Left lung (tissue), 10 donors: ENCODE data around the gene TMEM181. TPM values are rescaled to one million over a fixed set of nuclear protein-coding genes. Genes with fewer than 3 reads are reported as not detected.
"Not testable (repeated sequence)": the region's sequence is repeated elsewhere in the genome, so short reads cannot be mapped to it uniquely, and the experiment has no call there.

ENCODE experiments used
- ATAC-seq: fragments of 200-7000 bp; cut with Tn5 transposase; one replicate; pipeline ENCODE4 v1.9.1; 2020; ENCODE audit warnings: moderate library complexity
- DNase-seq, 4 donors: peaks; one replicate each; pipeline ENCODE4 v3.0.0-alpha.2; 2013 to 2020
- H3K27ac ChIP-seq, 2 donors: fragments of 200-600 bp; sonication (generic) in 1 of 2; one replicate each; pipeline versions ENCODE4 v1.5.0 to v1.8.0; 2020 to 2021
- H3K27me3 ChIP-seq, 2 donors: fragments of 200-600 bp; sonication (generic) in 1 of 2; one replicate each; pipeline versions ENCODE4 v1.5.0 to v1.8.0; 2020 to 2021
- H3K36me3 ChIP-seq, 2 donors: fragments of 200-600 bp; sonication (generic) in 1 of 2; one replicate each; pipeline versions ENCODE4 v1.5.0 to v1.8.0; 2020 to 2021
- H3K4me1 ChIP-seq, 2 donors: fragments of 200-600 bp; one replicate each; pipeline ENCODE4 v1.8.0; 2021
- H3K4me3 ChIP-seq, 2 donors: fragments of 200-600 bp; sonication (generic) in 1 of 2; one replicate each; pipeline versions ENCODE4 v1.5.0 to v1.8.0; 2020 to 2021; ENCODE audit warnings: mild to moderate bottlenecking in 1 of 2
- H3K9me3 ChIP-seq, 2 donors: fragments of 200-600 bp; sonication (generic) in 1 of 2; one replicate each; pipeline versions ENCODE4 v1.5.0 to v1.8.0; 2020 to 2021
- intact Hi-C, 2 donors: fragments of 100-400 bp; cut with DNase I; formaldehyde crosslinking; loops; one replicate each; pipeline versions ENCODE4 v1.11.2 to v1.14.2; 2022
- polyA plus RNA-seq, 6 donors: library from polyadenylated mRNA; unstranded; fragments of 120-200 nt; gene quantifications; one replicate each; pipeline ENCODE4 v1.2.1, GENCODE V29; 2013; ENCODE audit not compliant: insufficient read length in 6 of 6
- total RNA-seq, 2 donors: library from RNA; stranded (reverse); fragmentation: NEBNext Ultra II Directional; extraction: Animal tissue kit (Norgen Biotek cat#: 25700); gene quantifications; one replicate each; pipeline ENCODE4 v1.2.1, GENCODE V29; 2021
- TF ChIP-seq, protein P1 (sequence below), 2 donors: fragments of 200-600 bp; sonication (generic) in 1 of 2; IDR thresholded peaks; one replicate each; pipeline versions ENCODE4 v1.5.0 to v1.8.0; 2021; ENCODE audit warnings: antibody characterized with exemption in 2 of 2
- donor health status: DM: no; HTN: yes; CAD: no.
- donor health status: DM: no; HTN: no; CAD: no.

The TMEM181 gene
- total and polyA plus RNA-seq, 8 donors, result 29.9 to 37.0 (median 31.4) TPM

DNA sequence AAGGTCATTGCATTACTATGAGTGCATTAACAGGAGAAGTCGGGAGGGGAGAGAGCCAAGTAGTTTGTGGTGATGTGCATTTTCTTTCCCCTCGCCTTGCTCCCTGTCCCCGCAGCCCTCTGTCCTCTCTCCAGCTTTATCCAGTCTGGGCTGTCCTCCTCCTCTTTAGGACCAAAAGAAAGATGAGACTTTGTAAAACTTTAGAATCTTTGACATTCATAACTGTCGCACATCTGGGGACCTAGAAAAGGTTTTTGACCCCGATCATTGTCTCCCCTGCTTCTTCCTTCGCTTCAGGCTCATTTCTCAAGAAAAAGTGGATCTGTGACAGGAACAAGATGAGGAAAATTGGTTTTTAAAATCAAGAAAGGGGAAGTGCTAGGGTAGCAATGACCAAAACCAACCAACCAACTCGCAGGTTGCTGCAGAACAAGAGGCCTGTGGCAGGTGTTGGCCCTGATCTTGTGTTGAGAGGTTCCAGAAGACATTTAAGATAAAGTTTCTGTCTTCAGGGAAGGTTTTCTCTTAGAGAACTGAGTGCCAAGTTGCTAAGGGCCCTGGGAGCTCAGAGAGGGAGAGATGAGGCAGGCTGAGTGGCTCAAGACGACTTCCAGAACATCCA is 107.6 kb downstream of the TMEM181 start:
- intact Hi-C loops, result no loop called here
- Histone ChIP-seq H3K27ac (peak overlapping the region; percentile 67 to 89), H3K36me3 (no peaks in the 10 kb centered on the region), H3K4me1 (peaks cover 11 to 50% of the 10 kb centered on the region in 2 donors), H3K4me3 (no peak overlapping the region), H3K9me3 (no peaks in the 10 kb centered on the region), H3K27me3 (no peaks in the 10 kb centered on the region)
- TF ChIP-seq, protein P1, sequence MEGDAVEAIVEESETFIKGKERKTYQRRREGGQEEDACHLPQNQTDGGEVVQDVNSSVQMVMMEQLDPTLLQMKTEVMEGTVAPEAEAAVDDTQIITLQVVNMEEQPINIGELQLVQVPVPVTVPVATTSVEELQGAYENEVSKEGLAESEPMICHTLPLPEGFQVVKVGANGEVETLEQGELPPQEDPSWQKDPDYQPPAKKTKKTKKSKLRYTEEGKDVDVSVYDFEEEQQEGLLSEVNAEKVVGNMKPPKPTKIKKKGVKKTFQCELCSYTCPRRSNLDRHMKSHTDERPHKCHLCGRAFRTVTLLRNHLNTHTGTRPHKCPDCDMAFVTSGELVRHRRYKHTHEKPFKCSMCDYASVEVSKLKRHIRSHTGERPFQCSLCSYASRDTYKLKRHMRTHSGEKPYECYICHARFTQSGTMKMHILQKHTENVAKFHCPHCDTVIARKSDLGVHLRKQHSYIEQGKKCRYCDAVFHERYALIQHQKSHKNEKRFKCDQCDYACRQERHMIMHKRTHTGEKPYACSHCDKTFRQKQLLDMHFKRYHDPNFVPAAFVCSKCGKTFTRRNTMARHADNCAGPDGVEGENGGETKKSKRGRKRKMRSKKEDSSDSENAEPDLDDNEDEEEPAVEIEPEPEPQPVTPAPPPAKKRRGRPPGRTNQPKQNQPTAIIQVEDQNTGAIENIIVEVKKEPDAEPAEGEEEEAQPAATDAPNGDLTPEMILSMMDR (IDR thresholded peaks at IDR 0.05), result no peak
- DNase-seq, result no peak
- no peak for ATAC-seq

DNA sequence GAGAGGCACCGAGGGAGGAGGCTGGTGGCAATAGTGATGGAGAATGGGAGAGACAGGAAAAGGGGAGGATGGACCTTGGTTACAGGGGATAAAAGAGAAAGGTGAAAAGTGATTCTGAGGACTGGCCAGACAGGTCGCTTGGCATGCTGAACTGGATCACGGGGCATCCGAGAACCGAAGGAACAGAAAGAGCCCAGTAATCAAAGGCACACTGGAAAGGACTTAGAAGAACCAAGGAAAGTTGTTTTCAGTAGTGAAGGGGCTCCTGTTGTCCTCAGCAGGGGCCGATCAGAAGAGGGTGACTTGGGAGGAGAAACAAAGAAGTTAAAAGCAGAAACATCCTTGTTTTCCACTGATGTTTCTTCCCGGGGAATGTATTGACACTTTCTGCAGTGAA is 108.8 kb downstream of the TMEM181 start:
- peak overlapping the region in 1 of 2 donors; percentile 89 for H3K27ac ChIP-seq
- H3K36me3 ChIP-seq, result no peaks in the 10 kb centered on the region
- intact Hi-C loops, result no loop called here
- H3K4me3 ChIP-seq, result no peak overlapping the region
- H3K9me3 ChIP-seq, result no peaks in the 10 kb centered on the region
- DNase-seq (no peak), ATAC-seq (no peak)
- no peaks in the 10 kb centered on the region for H3K27me3 ChIP-seq
- TF ChIP-seq, protein P1 (IDR thresholded peaks at IDR 0.05), result no peak
- H3K4me1 ChIP-seq, result peaks cover 10 to 38% of the 10 kb centered on the region in 2 donors

DNA sequence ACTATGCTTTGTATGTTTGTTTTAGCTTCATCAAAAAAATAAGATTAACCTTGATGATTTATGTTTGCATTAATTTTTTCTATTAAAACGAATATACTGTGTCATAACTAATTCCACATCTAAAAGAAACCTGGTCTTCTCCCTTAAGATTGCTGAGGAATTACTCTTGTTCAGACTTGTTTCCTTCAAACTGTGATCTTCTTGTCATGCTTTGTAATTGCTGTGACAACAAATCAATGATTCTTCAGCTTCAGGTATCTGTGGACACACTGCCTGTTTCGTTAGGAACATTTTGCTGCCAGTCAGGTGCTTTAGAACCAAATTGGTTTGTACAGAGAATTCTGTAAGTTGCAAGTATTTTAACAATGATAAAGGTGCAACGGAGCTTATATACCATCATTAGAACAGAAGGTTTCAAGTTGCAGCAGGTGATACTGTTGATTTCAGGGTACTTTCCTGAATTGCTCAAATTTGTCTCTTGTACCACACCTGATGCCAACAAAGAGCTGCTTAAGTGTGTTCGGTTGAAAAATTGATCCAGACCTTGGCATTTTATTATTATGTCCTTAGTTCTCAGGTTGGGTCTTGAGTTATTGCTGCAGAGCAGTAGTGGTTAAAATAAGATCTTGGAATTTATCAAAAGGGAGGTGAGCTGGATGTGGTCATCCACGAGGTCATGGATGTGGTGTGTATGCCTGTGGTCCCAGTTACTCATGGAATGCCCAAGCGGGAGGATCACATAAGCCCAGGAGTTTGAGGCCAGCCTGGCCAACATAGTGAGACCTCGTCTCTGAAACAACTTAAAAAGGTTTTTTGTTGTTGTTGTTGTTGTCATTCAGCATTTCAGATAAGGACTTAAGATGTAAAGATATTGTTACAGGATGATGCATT is 109.5 kb downstream of the TMEM181 start:
- H3K4me3 ChIP-seq, result no peak overlapping the region
- no peaks in the 10 kb centered on the region for H3K9me3 ChIP-seq
- H3K4me1 ChIP-seq, result peaks cover 10 to 32% of the 10 kb centered on the region in 2 donors
- intact Hi-C loops, result no loop called here
- no peaks in the 10 kb centered on the region for H3K27me3 ChIP-seq
- ATAC-seq (no peak), DNase-seq (no peak)
- TF ChIP-seq, protein P1 (IDR thresholded peaks at IDR 0.05), result no peak
- no peaks in the 10 kb centered on the region for H3K36me3 ChIP-seq
- H3K27ac ChIP-seq, result peak overlapping the region in 1 of 2 donors; percentile 89

DNA sequence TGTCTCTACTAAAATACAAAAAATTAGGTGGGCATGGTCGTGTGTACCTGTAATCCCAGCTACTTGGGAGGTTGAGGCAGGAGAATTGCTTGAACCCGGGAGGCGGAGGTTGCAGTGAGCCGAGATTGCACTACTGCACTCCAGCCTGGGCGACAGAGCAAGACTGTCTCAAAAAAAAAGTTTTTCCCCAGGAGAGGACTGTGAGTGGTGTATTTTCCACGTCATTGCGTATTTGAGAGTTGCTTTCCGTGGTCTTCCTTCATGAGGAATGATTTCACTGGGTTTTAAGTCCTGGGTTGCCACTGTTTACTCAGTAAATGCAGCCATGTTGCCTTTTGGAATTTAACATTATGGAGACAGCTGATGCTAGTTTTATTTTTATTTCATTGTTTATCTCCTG is 112.2 kb downstream of the TMEM181 start:
- H3K9me3 ChIP-seq, ATAC-seq, H3K4me3 ChIP-seq, DNase-seq, H3K27ac ChIP-seq, H3K36me3 ChIP-seq, H3K27me3 ChIP-seq, intact Hi-C loops: not testable (repeated sequence)
- H3K4me1 ChIP-seq, result peaks cover 3 to 19% of the 10 kb centered on the region in 2 donors

DNA sequence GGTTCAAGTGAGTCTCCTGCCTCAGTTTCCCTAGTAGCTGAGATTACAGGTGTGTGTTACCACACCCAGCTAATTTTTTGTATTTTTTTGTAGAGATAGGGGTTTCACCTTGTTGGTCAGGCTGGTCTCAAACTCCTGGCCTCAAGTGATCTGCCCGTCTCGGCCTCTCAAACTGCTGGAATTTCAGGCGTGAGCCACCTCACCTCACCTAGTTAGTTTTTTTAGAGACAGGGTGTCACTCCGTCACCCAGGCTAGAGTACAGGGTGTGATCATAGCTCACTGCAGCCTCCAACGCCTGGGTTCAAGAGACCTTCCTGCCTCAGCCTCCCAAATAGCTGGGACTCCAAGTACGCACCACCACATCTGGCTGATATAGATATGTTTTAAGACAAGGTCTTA is 112.8 kb downstream of the TMEM181 start:
- no peaks in the 10 kb centered on the region for H3K9me3 ChIP-seq
- no peak overlapping the region for H3K27ac ChIP-seq
- DNase-seq, result no peak
- peaks cover 0 to 13% of the 10 kb centered on the region in 2 donors for H3K4me1 ChIP-seq
- no peak for ATAC-seq
- H3K36me3 ChIP-seq, result no peaks in the 10 kb centered on the region
- intact Hi-C loops, result no loop called here
- H3K27me3 ChIP-seq, result no peaks in the 10 kb centered on the region
- no peak overlapping the region for H3K4me3 ChIP-seq
- TF ChIP-seq, protein P1 (IDR thresholded peaks at IDR 0.05), result no peak
